ENCODE data around the gene MC5R. TPM values are rescaled to one million over a fixed set of nuclear protein-coding genes. Genes with fewer than 3 reads are reported as not detected.

Gene MC5R
- total and polyA plus RNA-seq, 10 of the 15 experiments (the other 5 are each of a cell fraction or from before 2014, with no cell fraction given) = not detected

- Histone ChIP-seq H3K9ac (ENCODE audit: control insufficient read depth, insufficient read depth, low read length) (no peak overlapping the region), H3K4me2 (ENCODE audit: control insufficient read depth, insufficient read depth) (no peak overlapping the region), H3K9me3 (replicated peaks; ENCODE audit: control insufficient read depth, insufficient read depth, low read length) (no peaks in the 10 kb centered on the region), H3K27ac (ENCODE audit: control insufficient read depth, insufficient read depth) (no peak overlapping the region), H4K20me1 (ENCODE audit: control insufficient read depth, insufficient read depth) (no peaks in the 10 kb centered on the region; the same call in 1 of the 2 replicates), H3K36me3 (ENCODE audit: control insufficient read depth in 2 of 2, insufficient read depth in 2 of 2, low read length in 1 of 2) (no peaks in the 10 kb centered on the region), H3K79me2 (ENCODE audit: control insufficient read depth, insufficient read depth, low read length) (no peaks in the 10 kb centered on the region), H3K27me3 (replicated peaks in 1 of 2; ENCODE audit: control insufficient read depth in 2 of 2, insufficient read depth in 2 of 2, low read length in 1 of 2) (no peaks in the 10 kb centered on the region), H3K4me3 (no peak overlapping the region), H3K4me1 (ENCODE audit: control insufficient read depth, insufficient read depth, low read length) (no peaks in the 10 kb centered on the region), H2AFZ (ENCODE audit: control insufficient read depth, low read depth, low read length) (no peak overlapping the region)
- in situ Hi-C loops (cut with MboI) (no loop called here), intact Hi-C loops (cut with micrococcal nuclease; ENCODE audit: unreplicated experiment) (loop anchor here (10.0 kb wide), 1 partner anchor 569 kb away; no protein-coding TSS in a partner anchor)
- ChIA-PET RAD21 (ENCODE audit: unreplicated experiment) (no interaction called here), CTCF (no interaction called here), POLR2A (no interaction called here), SMC1A (ENCODE audit: uncharacterized antibody, unreplicated experiment) (no interaction called here)
- no TSS peak for BruUV-seq (replicated peaks)
- FAIRE-seq = no peak
- 87% methylated on average over 26 of the region's 26 CpGs for WGBS (ENCODE audit: insufficient coverage, insufficient replicate concordance, low lambda C conversion rate, missing lambda C conversion rate)
- DNase-seq (ENCODE audit: low read depth, low spot score) = no peak
- no peak for ATAC-seq
- TF ChIP-seq ETV6 (conservative IDR thresholded peaks at IDR 0.05 in 1 of 2, IDR thresholded peaks at IDR 0.05 in 1 of 2; ENCODE audit: borderline replicate concordance in 1 of 2, low read depth in 1 of 2) (no peak), BHLHE40 (IDR thresholded peaks at IDR 0.05; ENCODE audit: borderline replicate concordance in 1 of 2, low read depth in 2 of 2, low read length in 1 of 2) (no peak), RUNX3 (IDR thresholded peaks at IDR 0.05; ENCODE audit: low read length) (no peak), JUND (IDR thresholded peaks at IDR 0.05; ENCODE audit: low read depth, low read length) (no peak), RBBP5 (conservative IDR thresholded peaks at IDR 0.05) (no peak), ZBTB11 (CRISPR knock-in tag; IDR thresholded peaks at IDR 0.05) (no peak), SPI1 (IDR thresholded peaks at IDR 0.05; ENCODE audit: borderline replicate concordance, insufficient read depth, low read depth, low read length) (no peak), BACH1 (IDR thresholded peaks at IDR 0.05; ENCODE audit: borderline replicate concordance) (no peak), IRF4 (IDR thresholded peaks at IDR 0.05; ENCODE audit: low read depth, low read length) (no peak), NR2F1 (conservative IDR thresholded peaks at IDR 0.05) (no peak), BCL3 (IDR thresholded peaks at IDR 0.05; ENCODE audit: borderline replicate concordance, insufficient read depth, low read depth, low read length, poor library complexity, severe bottlenecking) (no peak), MAX (IDR thresholded peaks at IDR 0.05; ENCODE audit: low read depth, low read length) (no peak), POLR2AphosphoS5 (IDR thresholded peaks at IDR 0.05; ENCODE audit: low read length) (no peak), MLLT1 (IDR thresholded peaks at IDR 0.05) (no peak), SREBF1 (IDR thresholded peaks at IDR 0.05; ENCODE audit: low read length) (no peak), TCF3 (IDR thresholded peaks at IDR 0.05; ENCODE audit: borderline replicate concordance, insufficient read depth, low read depth, low read length) (no peak), ZNF622 (IDR thresholded peaks at IDR 0.05) (no peak), ATF2 (IDR thresholded peaks at IDR 0.05; ENCODE audit: low read length) (no peak)
Measured at GRCh38 chr18:13826209-13826608, 2.3 kb downstream of the MC5R start.

Measured in GM12878 (cell line).